ENCODE measurements around the gene HIBCH.
"Not testable (repeated sequence)": the region's sequence is repeated elsewhere in the genome, so short reads cannot be mapped to it uniquely, and the experiment has no call there.

Gene HIBCH

GRCh38 chr2:190157613-190158528 is 161.8 kb downstream of the HIBCH start:
- DNase-seq (ENCODE audit: low read depth in 2 of 2) = not testable (repeated sequence)

GRCh38 chr2:190156530-190157212 is 163.0 kb downstream of the HIBCH start:
- no peak for DNase-seq (ENCODE audit: low read depth in 2 of 2)
